ENCODE measurements around the gene ZNF224. TPM values are rescaled to one million over a fixed set of nuclear protein-coding genes. Genes with fewer than 3 reads are reported as not detected.

ZNF224 gene
- total and polyA plus RNA-seq, 10 of the 15 experiments (the other 5 are each of a cell fraction or from before 2014, with no cell fraction given), result 6.8 to 39.4 (median 17.2) TPM

- Histone ChIP-seq H4K20me1 (ENCODE audit: control insufficient read depth, insufficient read depth) (no peaks in the 10 kb centered on the region), H3K4me3 (no peak overlapping the region), H3K4me2 (ENCODE audit: control insufficient read depth, insufficient read depth) (no peak overlapping the region), H3K36me3 (ENCODE audit: control insufficient read depth in 2 of 2, insufficient read depth in 2 of 2, low read length in 1 of 2) (peaks cover 0 to 11% of the 10 kb centered on the region in 2 experiments), H2AFZ (ENCODE audit: control insufficient read depth, low read depth, low read length) (no peak overlapping the region), H3K9me3 (replicated peaks; ENCODE audit: control insufficient read depth, insufficient read depth, low read length) (peaks cover 8% of the 10 kb centered on the region; the same call in 2 of the 3 replicates), H3K27ac (ENCODE audit: control insufficient read depth, insufficient read depth) (no peak overlapping the region), H3K79me2 (ENCODE audit: control insufficient read depth, insufficient read depth, low read length) (no peaks in the 10 kb centered on the region), H3K27me3 (replicated peaks in 1 of 2; ENCODE audit: control insufficient read depth in 2 of 2, insufficient read depth in 2 of 2, low read length in 1 of 2) (no peaks in the 10 kb centered on the region), H3K4me1 (ENCODE audit: control insufficient read depth, insufficient read depth, low read length) (no peaks in the 10 kb centered on the region), H3K9ac (ENCODE audit: control insufficient read depth, insufficient read depth, low read length) (no peak overlapping the region)
- DNase-seq (ENCODE audit: low read depth, low spot score), result no peak
- no TSS peak for BruUV-seq (replicated peaks)
- WGBS (ENCODE audit: insufficient coverage, insufficient replicate concordance, low lambda C conversion rate, missing lambda C conversion rate), result 84% methylated on average over 5 of the region's 5 CpGs
- RAD21 ChIA-PET (ENCODE audit: unreplicated experiment), result no interaction called here
- intact Hi-C loops (cut with micrococcal nuclease; ENCODE audit: unreplicated experiment) (no loop called here), in situ Hi-C loops (cut with MboI) (no loop called here)
- POLR2A ChIA-PET, result no interaction called here
- SMC1A ChIA-PET (ENCODE audit: uncharacterized antibody, unreplicated experiment), result no interaction called here
- TF ChIP-seq EED (IDR thresholded peaks at IDR 0.05; ENCODE audit: low read depth) (no peak), SIX5 (IDR thresholded peaks at IDR 0.05; ENCODE audit: low read depth, low read length, severe bottlenecking) (no peak), CHD2 (IDR thresholded peaks at IDR 0.05; ENCODE audit: borderline replicate concordance, low read depth, low read length) (no peak), MLLT1 (IDR thresholded peaks at IDR 0.05) (no peak), TAF1 (IDR thresholded peaks at IDR 0.05; ENCODE audit: borderline replicate concordance, low read depth, low read length) (no peak), ZBED1 (IDR thresholded peaks at IDR 0.05; ENCODE audit: borderline replicate concordance) (no peak), NR2C1 (IDR thresholded peaks at IDR 0.05) (no peak), JUND (IDR thresholded peaks at IDR 0.05; ENCODE audit: low read depth, low read length) (no peak), CEBPZ (IDR thresholded peaks at IDR 0.05; ENCODE audit: low read depth, low read length) (no peak), ZZZ3 (IDR thresholded peaks at IDR 0.05; ENCODE audit: control insufficient read depth, insufficient read length, low read depth) (no peak), EGR1 (IDR thresholded peaks at IDR 0.05; ENCODE audit: borderline replicate concordance in 1 of 2, low read depth in 2 of 2, low read length in 2 of 2) (no peak), ZNF24 (IDR thresholded peaks at IDR 0.05) (no peak), PAX8 (IDR thresholded peaks at IDR 0.05) (no peak)
- ATAC-seq, result no peak
- FAIRE-seq, result no peak
- CTCF ChIA-PET, result no interaction called here
Observed at GRCh38 chr19:44151491-44151890, 57.3 kb downstream of the ZNF224 start.
